Mesangial cell (primary cell): Measurements from ENCODE around the gene HTD2. TPM values are rescaled to one million over a fixed set of nuclear protein-coding genes. Genes with fewer than 3 reads are reported as not detected.

ENCODE experiments used
- total RNA-seq: library from RNA; depleted of rRNA; stranded (reverse); fragments of >200 nt; gene quantifications from 2 replicates; pipeline ENCODE4 v1.2.3, GENCODE V29; 2015

Gene HTD2
- 4.4 and 7.4 TPM in 2 replicates for total RNA-seq

GRCh38 chr3:58305882-58306711 is at the start of gene HTD2, which contains the start of gene RPP14:
Gene HTD2 (plus strand): TSS chr3:58306520. CDS start chr3:58317614, 11,094 bp downstream.
Gene RPP14 (plus strand): TSS chr3:58306245. CDS start chr3:58310330, 4,085 bp downstream.

GRCh38 chr3:58332575-58333188 is 26.4 kb downstream of the HTD2 start, which contains the start of gene PXK:
Gene PXK (plus strand): TSS chr3:58332892. CDS start chr3:58332989, 97 bp downstream.

Other genes with a start within 250 kb of the HTD2 start
- gene DNASE1L3, start 95.5 kb upstream of the HTD2 start, total RNA-seq, result not detected in 2 replicates
- gene ABHD6, start 68.7 kb upstream of the HTD2 start, total RNA-seq, result 5.2 and 8.5 TPM in 2 replicates
- 8.1 and 8.3 TPM in 2 replicates for gene RPP14, start 275 bp upstream of the HTD2 start, total RNA-seq
- 13.4 and 19.9 TPM in 2 replicates for gene PXK, start 26.4 kb downstream of the HTD2 start, total RNA-seq
- gene PDHB, start 127.3 kb downstream of the HTD2 start, total RNA-seq, result 52.0 and 61.3 TPM in 2 replicates
- gene KCTD6, start 185.6 kb downstream of the HTD2 start, total RNA-seq, result 4.2 and 5.5 TPM in 2 replicates
- gene ACOX2, start 230.7 kb downstream of the HTD2 start, total RNA-seq, result 2.0 and 2.2 TPM in 2 replicates